ENCODE measurements around the gene PLXNB2.

Gene PLXNB2

DNA sequence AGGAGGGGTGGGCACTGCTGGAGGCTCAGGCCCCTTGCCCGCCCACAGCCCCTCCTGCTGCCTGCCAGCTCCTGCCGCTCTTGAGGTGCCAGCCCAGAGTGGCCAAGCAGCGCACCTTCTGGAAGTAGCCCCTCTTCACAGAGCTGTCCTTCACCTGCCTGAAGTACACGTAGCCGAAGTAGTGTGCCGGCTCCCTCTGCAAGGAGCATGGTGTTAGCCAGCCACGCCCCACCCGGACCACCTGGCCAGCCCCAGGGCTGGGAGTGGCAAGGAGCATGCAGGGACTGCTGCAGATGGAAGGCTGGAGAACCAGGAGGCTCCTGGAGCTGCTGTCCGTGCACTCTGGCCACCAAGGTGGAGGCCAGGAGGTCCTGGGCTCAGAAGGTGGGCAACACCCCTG lies 9.7 kb upstream of the PLXNB2 start:
- Histone ChIP-seq H3K36me3 (ENCODE audit: control insufficient read depth, insufficient read depth, low read length) (no peaks in the 10 kb centered on the region), H3K4me3 (ENCODE audit: low read depth, low read length) (no peak overlapping the region), H3K9ac (ENCODE audit: low read depth, low read length) (no peak overlapping the region), H3K9me3 (ENCODE audit: control insufficient read depth, insufficient read depth, low read length) (no peaks in the 10 kb centered on the region), H3K27me3 (ENCODE audit: control insufficient read depth, insufficient read depth, low read length) (no peaks in the 10 kb centered on the region), H3K27ac (ENCODE audit: low read depth, low read length) (no peak overlapping the region), H3K4me1 (ENCODE audit: control insufficient read depth, insufficient read depth, low read length) (0 out of 2 replicates have a peak, but pooled peaks cover 3% of the 10 kb centered on the region)

DNA sequence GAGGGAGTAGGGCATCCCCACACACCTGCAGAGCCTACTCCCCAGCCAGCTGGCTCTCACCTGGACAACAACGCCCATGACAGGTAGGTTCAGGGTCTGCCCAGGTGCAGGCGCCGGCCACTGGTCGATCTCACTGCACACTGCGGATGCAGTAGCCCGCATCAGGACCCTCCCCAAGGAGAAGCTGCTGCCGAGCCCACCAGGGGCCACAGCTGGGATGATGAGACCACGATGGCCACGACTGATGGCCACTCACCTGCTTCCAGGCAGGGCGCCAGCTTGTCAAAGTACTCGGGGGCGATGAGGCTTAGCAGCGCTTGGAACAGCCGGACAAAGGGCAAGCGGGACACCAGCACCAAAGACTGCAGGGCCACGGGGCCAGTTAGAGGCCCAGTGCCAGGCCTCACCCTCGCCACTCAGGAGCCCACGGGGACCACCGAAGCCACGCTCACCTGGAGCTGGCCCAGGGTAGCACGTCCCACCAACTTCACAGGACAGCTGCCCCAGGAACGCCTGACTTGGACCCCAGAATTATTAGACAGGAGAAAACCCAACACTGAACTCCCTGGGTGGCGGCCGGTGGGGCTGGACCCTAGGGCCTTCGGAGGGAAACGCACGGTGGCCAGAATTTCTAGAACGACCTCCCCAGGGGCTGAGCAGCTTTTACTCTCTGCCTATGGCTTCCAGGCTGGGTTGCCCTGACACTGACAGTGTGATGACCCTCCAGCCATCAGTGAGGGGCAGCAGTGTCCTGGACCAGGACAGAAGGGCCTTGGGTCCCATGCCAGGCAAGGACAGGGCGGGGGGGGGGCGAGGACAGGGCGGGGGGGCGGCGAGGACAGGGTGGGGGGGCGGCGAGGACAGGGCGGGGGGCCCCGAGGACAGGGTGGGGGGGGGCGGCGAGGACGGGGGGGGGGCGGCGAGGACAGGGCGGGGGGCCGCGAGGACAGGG lies 8.9 kb upstream of the PLXNB2 start:
- Histone ChIP-seq H3K9ac (ENCODE audit: low read depth, low read length) (no peak overlapping the region), H3K27ac (ENCODE audit: low read depth, low read length) (no peak overlapping the region), H3K36me3 (ENCODE audit: control insufficient read depth, insufficient read depth, low read length) (no peaks in the 10 kb centered on the region), H3K4me3 (ENCODE audit: low read depth, low read length) (no peak overlapping the region), H3K4me1 (ENCODE audit: control insufficient read depth, insufficient read depth, low read length) (0 out of 2 replicates have a peak, but pooled peaks cover 3% of the 10 kb centered on the region), H3K9me3 (ENCODE audit: control insufficient read depth, insufficient read depth, low read length) (no peaks in the 10 kb centered on the region), H3K27me3 (ENCODE audit: control insufficient read depth, insufficient read depth, low read length) (no peaks in the 10 kb centered on the region)

DNA sequence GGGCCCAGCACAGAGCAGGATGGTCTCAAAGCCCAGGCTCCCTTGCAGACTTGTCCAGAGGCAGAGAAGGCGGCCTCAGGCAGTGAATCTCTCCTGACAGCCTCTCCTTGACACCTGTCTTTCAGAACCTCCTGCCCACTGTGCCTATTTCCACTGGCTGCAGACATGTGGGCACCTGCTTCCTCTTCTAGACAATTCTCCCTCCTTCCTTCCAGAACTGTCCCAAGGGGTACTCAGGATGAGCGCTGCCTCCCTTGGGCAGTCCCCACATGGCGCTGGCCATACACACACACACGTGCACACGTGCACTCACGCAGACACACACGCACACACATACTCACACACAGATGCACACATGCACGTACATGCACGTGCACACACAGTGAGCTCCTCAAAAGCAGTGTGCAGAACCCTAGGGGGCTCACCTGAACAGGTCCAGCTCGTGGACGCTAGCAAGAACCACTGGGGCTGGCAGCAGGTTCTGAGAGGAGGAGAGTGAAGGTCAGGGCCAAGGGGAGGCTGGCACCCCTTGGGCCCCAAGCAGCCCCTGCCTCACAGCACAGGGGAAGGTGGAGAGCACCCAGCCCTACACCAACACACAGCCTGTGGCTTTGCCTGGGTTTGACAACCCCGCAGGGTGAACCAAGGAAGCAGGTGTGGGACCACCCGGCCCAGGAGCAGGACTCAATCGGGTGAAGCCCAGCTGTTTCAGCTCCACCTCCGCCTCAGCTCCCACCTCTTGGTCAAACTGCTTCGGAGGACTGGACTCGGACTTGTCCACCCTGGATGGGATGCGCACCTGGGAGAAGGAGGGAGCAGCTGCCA lies 8.1 kb upstream of the PLXNB2 start:
- Histone ChIP-seq H3K4me3 (ENCODE audit: low read depth, low read length) (no peak overlapping the region), H3K36me3 (ENCODE audit: control insufficient read depth, insufficient read depth, low read length) (no peaks in the 10 kb centered on the region), H3K4me1 (ENCODE audit: control insufficient read depth, insufficient read depth, low read length) (0 out of 2 replicates have a peak, but pooled peaks cover 3% of the 10 kb centered on the region), H3K9ac (ENCODE audit: low read depth, low read length) (no peak overlapping the region), H3K9me3 (ENCODE audit: control insufficient read depth, insufficient read depth, low read length) (no peaks in the 10 kb centered on the region), H3K27ac (ENCODE audit: low read depth, low read length) (no peak overlapping the region), H3K27me3 (ENCODE audit: control insufficient read depth, insufficient read depth, low read length) (no peaks in the 10 kb centered on the region)

DNA sequence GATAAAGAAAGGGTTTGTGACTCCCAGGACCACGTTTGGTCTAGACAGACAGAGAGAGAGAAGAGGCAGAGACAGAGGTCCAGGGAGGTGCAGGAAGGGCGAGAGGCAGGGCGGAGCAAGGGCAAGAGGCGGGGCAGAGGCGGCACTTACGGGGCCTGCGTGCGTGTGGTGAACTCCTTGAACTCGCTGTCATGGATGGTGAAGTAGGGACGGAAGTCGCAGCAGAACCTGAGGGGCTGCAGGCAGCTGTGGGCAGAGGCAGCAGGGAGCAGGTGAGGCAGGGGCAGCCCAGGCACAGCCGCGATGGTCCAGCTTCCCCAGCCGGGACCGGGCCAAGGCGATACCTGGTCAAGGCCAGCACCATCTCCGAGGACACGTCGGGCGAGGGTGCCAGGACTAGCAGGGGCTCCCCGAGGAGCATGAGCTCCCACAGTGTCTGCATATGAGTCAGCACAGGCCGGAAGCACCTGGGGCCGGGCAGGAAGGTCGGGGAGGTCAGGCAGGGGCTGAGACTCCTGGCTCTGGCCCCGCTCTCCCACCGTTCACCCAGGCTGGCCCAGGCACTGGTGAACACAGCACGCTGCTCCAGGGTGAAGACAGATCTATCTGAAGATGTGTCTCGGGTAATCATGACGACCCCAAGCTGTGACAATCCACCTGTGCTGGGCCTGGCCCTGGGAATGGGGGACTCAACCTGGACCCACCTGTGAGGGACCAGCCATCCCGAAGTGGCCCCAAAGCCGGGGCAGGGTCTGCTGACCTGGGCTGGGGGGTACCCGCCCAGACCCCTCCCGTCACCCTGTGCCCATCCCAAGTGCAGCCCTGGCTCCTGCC lies 7.2 kb upstream of the PLXNB2 start:
- Histone ChIP-seq H3K4me3 (ENCODE audit: low read depth, low read length) (no peak overlapping the region), H3K4me1 (ENCODE audit: control insufficient read depth, insufficient read depth, low read length) (0 out of 2 replicates have a peak, but pooled peaks cover 3% of the 10 kb centered on the region), H3K36me3 (ENCODE audit: control insufficient read depth, insufficient read depth, low read length) (no peaks in the 10 kb centered on the region), H3K27ac (ENCODE audit: low read depth, low read length) (no peak overlapping the region), H3K9ac (ENCODE audit: low read depth, low read length) (no peak overlapping the region), H3K27me3 (ENCODE audit: control insufficient read depth, insufficient read depth, low read length) (no peaks in the 10 kb centered on the region), H3K9me3 (ENCODE audit: control insufficient read depth, insufficient read depth, low read length) (no peaks in the 10 kb centered on the region)

DNA sequence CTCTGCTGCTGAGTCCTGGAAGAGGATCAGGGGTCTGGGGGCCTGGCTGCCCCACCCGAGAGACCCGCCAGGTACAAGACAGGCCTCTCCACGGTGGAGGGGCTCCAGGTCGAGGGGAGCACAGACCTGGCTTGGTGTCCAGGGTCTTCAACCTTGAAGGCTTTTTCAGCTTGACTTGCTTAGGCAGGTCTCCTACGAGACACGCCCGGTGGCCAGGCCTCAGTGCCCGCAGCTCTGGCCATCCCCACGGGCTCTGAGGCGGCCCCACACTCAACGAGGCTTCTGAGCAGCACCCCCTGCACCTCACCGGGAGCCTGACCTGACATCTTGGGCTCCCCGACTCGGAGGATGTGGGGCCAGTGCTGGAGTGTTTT lies 6.6 kb upstream of the PLXNB2 start:
- Histone ChIP-seq H3K9me3 (ENCODE audit: control insufficient read depth, insufficient read depth, low read length) (no peaks in the 10 kb centered on the region), H3K4me3 (ENCODE audit: low read depth, low read length) (no peak overlapping the region), H3K27ac (ENCODE audit: low read depth, low read length) (no peak overlapping the region), H3K36me3 (ENCODE audit: control insufficient read depth, insufficient read depth, low read length) (no peaks in the 10 kb centered on the region), H3K9ac (ENCODE audit: low read depth, low read length) (no peak overlapping the region), H3K4me1 (ENCODE audit: control insufficient read depth, insufficient read depth, low read length) (0 out of 2 replicates have a peak, but pooled peaks cover 3% of the 10 kb centered on the region), H3K27me3 (ENCODE audit: control insufficient read depth, insufficient read depth, low read length) (no peaks in the 10 kb centered on the region)

DNA sequence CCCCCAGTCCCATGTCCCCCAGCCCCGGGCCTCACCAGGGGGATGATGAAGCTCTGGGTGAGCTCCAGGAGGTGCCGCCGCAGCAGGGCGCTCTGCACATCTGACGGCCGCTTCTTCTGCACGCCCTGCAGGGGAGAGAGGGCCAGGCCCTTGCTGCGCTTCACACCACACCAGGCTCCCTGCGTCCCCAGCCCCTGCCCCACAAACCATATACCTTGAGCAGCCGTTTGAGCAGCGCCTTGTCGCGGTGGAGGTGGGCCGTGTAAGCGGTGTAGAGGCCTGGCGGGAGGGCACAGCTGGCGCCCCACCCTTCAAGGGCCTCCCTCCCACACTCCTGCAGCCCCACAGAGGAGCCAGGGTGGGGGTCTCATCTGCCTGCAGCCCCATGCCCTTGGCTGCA lies 6.2 kb upstream of the PLXNB2 start:
- H3K36me3 ChIP-seq (ENCODE audit: control insufficient read depth, insufficient read depth, low read length), result no peaks in the 10 kb centered on the region
- H3K4me1 ChIP-seq (ENCODE audit: control insufficient read depth, insufficient read depth, low read length), result 0 out of 2 replicates have a peak, but pooled peaks cover 3% of the 10 kb centered on the region
- no peaks in the 10 kb centered on the region for H3K9me3 ChIP-seq (ENCODE audit: control insufficient read depth, insufficient read depth, low read length)
- no peak overlapping the region for H3K9ac ChIP-seq (ENCODE audit: low read depth, low read length)
- no peak overlapping the region for H3K4me3 ChIP-seq (ENCODE audit: low read depth, low read length)
- H3K27ac ChIP-seq (ENCODE audit: low read depth, low read length), result no peak overlapping the region
- H3K27me3 ChIP-seq (ENCODE audit: control insufficient read depth, insufficient read depth, low read length), result no peaks in the 10 kb centered on the region

DNA sequence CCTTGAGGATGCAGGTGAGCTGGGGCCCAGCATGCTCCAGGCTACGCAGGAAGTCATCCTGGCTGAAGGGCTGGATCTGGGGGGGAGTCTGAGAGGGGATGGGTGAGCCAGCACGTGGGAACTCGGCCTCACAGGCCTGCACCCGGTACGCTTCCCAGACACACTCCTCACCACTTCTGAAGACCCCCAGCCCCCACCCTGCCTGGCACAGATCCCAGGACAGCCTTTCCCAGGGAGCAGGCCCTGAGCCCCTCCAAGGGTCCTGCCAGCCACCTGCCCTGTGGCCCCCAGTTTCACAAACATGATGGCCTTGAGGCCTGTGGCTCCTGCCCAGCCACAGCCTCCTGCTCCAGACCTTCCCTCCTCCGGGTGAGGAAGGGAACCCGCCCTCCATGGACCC lies 5.6 kb upstream of the PLXNB2 start:
- Histone ChIP-seq H3K9ac (ENCODE audit: low read depth, low read length) (no peak overlapping the region), H3K27me3 (ENCODE audit: control insufficient read depth, insufficient read depth, low read length) (no peaks in the 10 kb centered on the region), H3K4me1 (ENCODE audit: control insufficient read depth, insufficient read depth, low read length) (0 out of 2 replicates have a peak, but pooled peaks cover 3% of the 10 kb centered on the region), H3K27ac (ENCODE audit: low read depth, low read length) (no peak overlapping the region), H3K36me3 (ENCODE audit: control insufficient read depth, insufficient read depth, low read length) (no peaks in the 10 kb centered on the region), H3K4me3 (ENCODE audit: low read depth, low read length) (no peak overlapping the region), H3K9me3 (ENCODE audit: control insufficient read depth, insufficient read depth, low read length) (no peaks in the 10 kb centered on the region)

DNA sequence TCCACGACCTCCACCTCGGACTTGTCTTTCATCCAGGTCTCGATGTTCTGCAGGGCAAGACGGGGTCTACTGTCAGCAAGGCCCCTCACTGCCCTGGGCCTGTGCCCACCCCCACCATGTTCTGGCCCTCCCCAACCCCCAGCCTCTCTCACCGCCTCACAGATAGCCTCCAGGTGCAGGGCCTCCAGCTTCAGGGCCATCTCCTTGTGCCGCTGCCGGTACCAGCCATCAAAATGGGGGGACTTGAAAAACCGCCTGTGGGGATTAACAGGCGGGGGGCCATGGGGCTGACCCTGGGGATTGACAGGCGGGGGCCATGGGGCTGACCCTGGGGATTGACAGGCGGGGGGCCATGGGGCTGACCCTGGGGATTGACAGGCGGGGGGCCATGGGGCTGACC lies 4.9 kb upstream of the PLXNB2 start:
- Histone ChIP-seq H3K9me3 (ENCODE audit: control insufficient read depth, insufficient read depth, low read length) (no peaks in the 10 kb centered on the region), H3K36me3 (ENCODE audit: control insufficient read depth, insufficient read depth, low read length) (no peaks in the 10 kb centered on the region), H3K27me3 (ENCODE audit: control insufficient read depth, insufficient read depth, low read length) (no peaks in the 10 kb centered on the region), H3K9ac (ENCODE audit: low read depth, low read length) (no peak overlapping the region), H3K4me1 (ENCODE audit: control insufficient read depth, insufficient read depth, low read length) (0 out of 2 replicates have a peak, but pooled peaks cover 3% of the 10 kb centered on the region), H3K4me3 (ENCODE audit: low read depth, low read length) (no peak overlapping the region), H3K27ac (ENCODE audit: low read depth, low read length) (no peak overlapping the region)

DNA sequence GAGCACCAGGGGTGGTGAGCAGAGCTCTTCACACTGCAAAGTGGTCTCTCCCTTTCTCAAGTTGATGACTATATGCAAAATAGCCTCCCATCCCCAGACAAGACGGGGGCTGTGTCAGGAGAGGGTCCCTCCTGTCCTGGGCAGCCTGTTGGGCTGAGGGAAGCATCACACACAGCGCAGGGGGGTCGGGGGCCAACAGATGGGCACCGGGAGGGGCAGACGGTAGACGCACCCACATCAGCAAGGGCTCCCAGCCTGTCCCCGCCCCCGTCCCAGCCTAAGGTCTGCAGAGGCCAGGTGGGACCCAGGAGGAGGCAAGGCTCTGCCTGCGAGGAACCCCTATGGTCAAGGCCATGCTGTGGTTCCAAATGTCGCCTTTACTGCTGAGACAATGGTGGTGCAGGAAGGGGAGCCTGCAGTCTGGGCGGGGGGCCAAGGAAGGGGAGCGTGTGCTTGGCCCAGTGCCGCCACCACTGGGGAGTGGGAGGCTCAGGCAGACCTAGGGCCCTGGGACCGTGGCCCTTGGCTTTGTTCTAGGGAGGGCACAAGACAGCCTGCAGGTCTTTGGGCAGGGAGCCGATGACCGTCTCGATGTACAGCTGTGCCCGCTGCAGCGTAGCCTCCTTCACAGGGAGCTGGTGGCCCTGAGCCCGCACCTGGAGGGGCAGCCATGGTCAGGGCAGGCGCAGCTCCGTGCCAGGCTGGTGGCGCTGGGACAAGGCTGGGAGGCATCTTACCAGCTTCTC lies 4.3 kb upstream of the PLXNB2 start:
- Histone ChIP-seq H3K9ac (ENCODE audit: low read depth, low read length) (no peak overlapping the region), H3K27me3 (ENCODE audit: control insufficient read depth, insufficient read depth, low read length) (no peaks in the 10 kb centered on the region), H3K4me1 (ENCODE audit: control insufficient read depth, insufficient read depth, low read length) (0 out of 2 replicates have a peak, but pooled peaks cover 3% of the 10 kb centered on the region), H3K4me3 (ENCODE audit: low read depth, low read length) (no peak overlapping the region), H3K36me3 (ENCODE audit: control insufficient read depth, insufficient read depth, low read length) (no peaks in the 10 kb centered on the region), H3K27ac (ENCODE audit: low read depth, low read length) (no peak overlapping the region), H3K9me3 (ENCODE audit: control insufficient read depth, insufficient read depth, low read length) (no peaks in the 10 kb centered on the region)

DNA sequence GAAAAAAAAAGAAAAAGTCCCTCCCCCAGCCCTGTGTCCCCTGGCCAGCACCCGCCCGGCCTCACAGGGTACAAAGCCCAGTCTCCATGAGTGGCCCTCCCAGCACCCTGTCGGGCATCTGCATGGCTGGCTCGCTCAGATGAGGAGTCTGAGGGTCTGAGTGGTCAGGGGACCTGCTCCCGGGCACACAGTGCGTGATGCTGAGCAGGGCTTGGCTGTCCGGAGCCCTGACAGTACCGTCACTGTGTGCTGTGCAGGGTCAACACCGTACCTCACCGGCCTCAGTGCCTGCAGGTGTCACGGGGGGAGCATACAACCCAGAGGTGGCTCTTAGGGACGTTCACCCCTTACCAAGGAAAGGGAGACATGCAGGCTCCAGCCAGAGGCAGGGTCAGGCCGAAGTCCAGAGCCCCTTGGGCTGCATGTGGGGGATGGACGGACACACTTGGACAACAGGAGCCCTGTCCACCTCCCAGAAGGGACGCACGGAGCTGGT lies 3.6 kb upstream of the PLXNB2 start:
- peaks cover 3% of the 10 kb centered on the region; the same call in 1 of the 2 replicates for H3K27me3 ChIP-seq (ENCODE audit: control insufficient read depth, insufficient read depth, low read length)
- no peak overlapping the region for H3K4me3 ChIP-seq (ENCODE audit: low read depth, low read length)
- peaks cover 7% of the 10 kb centered on the region for H3K4me1 ChIP-seq (ENCODE audit: control insufficient read depth, insufficient read depth, low read length)
- no peak overlapping the region for H3K9ac ChIP-seq (ENCODE audit: low read depth, low read length)
- H3K9me3 ChIP-seq (ENCODE audit: control insufficient read depth, insufficient read depth, low read length), result no peaks in the 10 kb centered on the region
- H3K27ac ChIP-seq (ENCODE audit: low read depth, low read length), result no peak overlapping the region
- no peaks in the 10 kb centered on the region for H3K36me3 ChIP-seq (ENCODE audit: control insufficient read depth, insufficient read depth, low read length)

All from HUES48 (cell line).